Stimulated activated CD4-positive, alpha-beta T cell treated with anti-CD3 and anti-CD28 coated beads, Interleukin-2, amount 100 ng/mL, for 48 hours (primary cell): ENCODE results near the gene BIRC7.
A peak's percentile ranks its signal among the peaks of the same experiment; 100 is the strongest.

ENCODE experiments used
- DNase-seq, 2 donors: peaks; one replicate each; pipeline ENCODE4 v3.0.0-alpha.2; 2020

The BIRC7 gene

DNA sequence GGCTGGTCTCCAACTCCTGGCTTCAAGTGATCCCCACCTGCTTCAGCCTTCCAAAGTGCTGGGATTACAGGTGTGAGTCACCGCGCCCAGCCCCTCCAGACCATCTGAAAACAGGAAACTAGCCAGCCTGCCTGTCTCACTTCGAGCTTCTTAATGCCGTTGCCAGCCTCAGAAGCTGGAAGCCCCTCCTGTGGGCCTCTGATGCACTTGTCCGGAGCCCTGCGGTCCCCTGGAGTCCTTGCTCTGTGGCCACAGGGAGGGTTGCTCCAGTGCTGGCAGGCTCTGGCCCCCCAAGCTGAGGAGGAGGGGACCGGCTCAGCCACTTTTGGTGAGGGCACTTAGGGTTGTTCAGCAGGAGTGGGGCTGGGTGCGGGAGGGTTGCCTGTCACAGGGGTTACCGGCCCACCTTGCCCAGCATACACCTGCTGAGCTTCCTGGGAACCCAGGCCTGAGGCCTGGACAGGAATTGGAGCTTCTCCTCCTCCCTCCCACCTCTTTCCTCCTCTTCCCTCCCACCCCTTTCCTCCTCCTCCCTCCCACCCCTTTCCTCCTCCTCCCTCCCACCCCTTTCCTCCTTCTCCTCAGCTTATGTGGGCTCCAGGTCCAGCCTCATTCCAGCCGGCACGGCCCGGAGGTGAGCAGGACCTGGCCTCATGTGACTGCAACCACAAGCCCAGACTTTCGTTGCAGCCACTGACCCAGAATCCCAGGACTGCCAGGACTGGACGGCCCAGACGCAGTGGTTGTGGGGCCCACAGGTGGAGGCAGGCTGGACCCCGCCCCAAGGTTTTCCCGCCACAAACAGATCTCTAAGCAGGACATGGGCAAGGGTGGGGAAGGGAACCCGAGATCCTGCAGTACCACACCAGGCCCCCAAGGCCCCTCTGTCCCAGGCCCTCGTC is 9.4 kb upstream of the BIRC7 start:
- no peak for DNase-seq

DNA sequence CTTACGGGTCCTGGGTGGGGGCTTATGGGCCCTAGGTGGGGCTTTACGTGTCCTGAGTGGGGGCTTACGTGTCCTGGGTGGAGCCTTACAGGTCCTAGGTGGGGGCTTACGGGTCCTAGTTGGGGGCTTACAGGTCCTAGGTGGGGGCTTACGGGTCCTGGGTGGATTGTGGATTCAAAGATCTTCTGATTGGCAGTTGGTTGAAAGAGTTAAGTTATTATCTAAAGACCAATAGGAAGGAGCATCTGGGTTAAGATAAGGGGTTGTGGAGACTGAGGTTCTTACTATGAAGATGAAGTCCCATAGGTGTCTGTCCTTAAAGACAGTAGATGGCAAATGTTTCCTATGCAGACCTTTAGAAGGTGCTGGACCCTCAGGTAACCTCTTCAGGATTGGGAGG is 8.4 kb upstream of the BIRC7 start:
- no peak for DNase-seq

DNA sequence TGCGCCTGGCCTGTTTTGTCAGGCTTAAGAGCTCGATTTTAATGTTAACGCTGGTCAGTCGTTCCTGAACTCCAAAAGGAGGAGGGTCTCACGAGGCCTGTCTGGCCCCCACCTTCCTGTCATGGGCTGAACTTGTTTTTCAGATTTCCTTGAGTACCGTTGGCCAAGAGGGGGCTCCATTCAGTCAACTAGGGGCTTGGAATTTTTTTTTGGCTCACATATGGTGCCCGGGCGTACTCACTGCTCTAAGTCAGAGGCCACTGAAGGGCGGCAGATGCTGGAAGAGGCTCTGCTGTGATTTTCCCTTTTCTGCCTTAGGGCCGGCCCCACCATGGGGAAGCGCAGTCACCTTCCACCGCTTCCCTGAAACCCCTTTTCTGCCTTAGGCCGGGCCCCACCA is 6.9 kb upstream of the BIRC7 start:
- no peak for DNase-seq

DNA sequence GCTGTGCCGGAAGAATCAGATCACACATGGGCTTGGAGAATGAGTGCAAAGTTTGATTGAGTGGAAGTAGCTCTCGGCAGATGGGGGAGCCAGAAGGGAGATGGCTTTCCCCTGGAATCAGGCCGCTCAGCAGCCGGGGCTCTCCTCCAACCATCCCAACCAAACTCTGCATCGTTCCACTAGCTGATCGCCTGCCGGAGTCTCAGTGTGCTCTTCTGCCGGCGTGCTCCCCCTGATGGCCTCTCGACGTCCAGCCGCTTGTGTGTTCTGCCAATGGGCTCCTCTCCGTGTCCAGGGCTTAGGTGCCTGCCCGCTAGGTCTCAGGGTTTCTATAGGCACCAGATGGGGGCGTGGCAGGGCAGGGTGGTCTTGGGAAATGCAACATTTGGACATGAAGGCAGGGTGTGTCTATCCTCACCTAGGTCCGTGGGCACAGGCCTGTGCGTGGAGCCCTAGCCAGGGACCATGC is 4.9 kb upstream of the BIRC7 start:
- DNase-seq, result no peak

DNA sequence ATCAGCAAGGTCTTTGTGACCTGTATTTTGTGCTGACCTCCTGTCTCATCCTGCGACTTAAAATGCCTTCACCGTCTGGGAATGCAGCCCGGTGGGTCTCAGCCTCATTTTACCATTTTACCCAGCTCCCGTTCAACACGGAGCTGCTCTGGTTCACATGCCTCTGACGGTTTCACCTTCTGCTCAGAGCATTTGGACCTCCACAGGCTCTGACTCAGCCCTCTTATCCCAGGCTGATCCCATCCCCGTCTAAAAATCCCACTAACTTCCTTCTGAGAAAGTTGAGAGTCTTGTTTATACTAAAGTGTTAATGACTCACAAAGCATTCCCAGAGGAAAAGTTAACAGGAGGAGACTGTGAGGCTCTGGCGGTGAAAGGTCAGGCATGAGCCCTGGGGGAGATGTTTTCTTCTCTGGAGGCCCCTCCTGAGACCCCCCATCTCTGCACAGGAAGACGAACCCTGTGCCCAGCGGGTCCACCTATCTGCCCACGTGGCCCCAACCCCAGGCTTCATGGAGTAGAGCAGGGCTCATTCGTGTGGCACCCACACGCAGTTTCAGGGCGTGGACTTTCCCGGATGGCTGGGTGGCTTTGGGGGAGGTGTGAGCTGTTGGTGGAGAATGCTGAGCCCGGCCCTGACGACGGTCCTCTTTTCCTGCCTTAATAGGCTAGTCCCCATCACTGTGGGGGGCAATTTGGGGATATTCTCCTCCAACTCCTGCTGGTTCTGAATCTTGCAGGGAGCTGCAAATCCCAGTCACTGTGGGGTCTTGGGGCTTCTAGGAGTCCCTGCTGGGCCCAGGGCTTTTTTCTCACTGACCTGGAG is 3.3 kb upstream of the BIRC7 start:
- DNase-seq, result no peak

DNA sequence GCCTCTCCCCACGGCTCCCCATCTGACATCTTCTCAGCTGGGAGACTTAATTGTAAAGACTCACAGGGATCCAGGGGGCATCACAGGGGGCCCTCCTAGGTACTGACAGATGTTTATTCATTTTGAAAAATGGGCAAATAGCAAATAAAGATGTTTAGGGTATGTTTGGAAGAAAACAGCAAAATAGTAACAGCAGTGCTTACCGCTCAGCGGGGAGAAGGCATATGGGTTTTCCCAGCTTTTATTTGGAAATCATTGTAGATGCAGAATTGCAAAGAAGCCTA is 2.7 kb upstream of the BIRC7 start:
- DNase-seq, result no peak

DNA sequence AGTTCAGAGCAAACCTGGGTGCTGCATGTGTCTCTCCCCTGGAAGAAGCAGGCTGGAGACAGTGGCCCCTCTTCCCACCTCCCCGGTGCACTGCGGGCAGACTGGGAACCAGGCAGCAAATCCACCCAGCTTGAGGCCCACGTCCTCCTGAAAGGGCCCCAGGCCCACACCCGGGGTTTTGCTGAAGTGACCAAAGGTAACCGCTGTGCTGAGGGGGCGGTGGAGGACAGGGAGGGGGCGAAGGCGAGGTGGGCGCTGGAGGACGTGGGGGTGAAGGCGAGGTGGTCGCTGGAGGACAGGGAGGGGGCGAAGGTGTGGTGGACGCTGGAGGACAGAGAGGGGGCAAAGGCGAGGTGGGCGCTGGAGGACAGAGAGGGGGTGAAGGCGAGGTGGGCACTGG is 1.8 kb upstream of the BIRC7 start:
- DNase-seq, result no peak

DNA sequence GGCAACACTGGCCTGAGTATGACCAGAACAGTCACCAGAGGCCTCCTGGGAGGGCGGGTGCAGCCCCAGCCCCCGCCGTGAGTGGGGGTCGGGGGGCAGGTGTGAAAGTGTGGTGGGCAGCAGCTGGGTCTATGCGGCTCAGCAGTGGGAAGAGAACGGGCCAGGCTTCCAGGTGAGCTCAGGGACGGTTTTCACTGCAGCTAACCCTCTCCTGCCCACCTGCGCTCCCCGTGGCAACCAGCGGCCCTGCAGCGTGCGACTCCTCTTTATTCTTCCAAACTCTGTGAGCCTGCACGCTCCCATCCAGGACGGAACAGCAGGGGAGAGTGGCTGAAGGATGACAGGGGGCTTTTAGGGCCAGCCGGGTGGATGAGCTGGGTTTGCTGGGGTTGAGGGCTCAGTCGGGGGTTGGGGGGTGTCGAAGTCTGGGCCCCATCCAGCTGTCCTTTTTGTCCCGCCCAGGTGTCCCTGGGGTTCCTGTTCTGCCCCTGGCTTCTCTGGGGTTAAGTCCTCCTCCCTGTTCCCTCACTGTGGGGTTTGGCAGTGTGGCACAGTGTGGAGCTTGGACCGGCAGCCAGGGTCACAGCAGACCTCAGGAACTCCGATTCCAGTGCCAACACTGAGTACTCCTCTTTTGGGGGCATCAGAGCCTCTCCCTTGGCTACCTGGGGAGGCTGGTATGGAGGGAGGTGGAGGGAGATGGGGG is 859 bp upstream of the BIRC7 start:
- DNase-seq, result peak in 1 of 2 donors; percentile 21

DNA sequence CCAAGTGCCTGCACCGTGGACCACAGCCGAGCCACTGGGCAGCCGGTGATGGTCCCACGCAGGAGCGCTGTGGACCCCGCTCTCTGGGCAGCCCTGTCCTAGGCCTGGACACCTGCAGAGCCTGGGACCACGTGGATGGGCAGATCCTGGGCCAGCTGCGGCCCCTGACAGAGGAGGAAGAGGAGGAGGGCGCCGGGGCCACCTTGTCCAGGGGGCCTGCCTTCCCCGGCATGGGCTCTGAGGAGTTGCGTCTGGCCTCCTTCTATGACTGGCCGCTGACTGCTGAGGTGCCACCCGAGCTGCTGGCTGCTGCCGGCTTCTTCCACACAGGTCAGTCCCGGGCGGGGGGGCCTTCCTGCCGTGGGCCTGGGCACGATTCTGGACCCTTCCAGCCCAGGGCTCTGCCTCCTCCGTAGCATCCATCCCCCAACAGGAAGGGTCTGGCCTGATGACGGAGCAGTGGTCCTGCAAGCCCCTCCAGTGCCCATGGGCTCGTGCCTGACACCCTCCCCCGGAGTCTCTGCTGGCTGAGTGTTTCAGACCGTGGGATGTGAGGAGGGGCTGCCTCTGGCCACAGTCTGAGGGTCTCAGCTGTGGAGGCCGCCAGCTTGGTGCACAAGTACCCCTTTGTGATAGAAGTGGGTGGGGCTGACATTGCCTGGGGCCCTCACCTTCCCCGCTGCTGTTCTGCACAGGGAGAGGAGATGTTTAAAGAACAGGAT is 572 bp downstream of the BIRC7 start:
- DNase-seq, result no peak

DNA sequence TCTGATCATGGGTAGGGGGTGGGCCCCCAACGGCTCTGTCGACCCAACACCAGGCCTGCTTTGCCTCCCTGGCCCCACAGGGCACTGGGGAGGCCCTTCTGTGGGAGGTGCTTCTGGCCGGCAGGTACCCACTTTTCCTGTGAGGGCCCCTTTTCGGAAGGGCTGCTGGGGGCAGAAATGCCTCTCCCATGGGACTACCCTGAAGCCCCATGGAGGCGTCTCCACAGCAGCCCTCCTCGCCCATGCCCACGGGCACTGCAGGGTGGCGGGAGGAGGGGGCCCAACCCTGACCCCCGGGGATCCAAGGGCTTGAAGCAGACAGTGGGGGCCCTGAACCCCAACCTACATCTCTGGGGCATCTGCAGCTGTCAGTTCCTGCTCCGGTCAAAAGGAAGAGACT is 2.3 kb downstream of the BIRC7 start:
- no peak for DNase-seq

DNA sequence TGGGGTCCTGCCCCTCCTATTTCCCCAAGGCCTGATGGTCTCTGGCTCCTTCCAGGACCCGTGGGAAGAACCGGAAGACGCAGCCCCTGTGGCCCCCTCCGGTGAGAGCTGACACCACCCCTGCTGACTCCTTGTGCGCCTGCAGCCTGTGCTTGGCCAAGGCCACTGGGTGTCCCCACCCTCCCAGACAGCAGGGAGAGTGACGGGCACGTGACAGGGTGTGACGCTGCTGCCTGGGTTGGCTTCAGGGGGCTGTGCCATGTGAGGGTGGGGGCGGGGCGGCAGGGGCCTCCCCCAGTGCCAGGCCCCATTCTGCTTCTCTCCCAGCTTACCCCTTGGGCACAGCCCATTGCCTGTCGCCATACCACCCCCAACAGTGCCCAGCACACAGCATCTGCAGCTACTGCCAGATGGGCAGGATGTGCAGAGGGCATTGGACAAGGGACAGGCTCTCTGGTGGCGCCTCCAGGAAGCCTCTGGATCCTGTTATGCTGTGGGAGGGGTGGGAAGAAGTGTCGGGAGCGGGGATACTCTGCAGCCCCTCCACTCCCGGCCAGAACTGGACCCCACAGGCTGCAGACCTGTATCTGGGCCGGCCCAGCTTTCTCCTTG is 2.9 kb downstream of the BIRC7 start:
- DNase-seq, result no peak

DNA sequence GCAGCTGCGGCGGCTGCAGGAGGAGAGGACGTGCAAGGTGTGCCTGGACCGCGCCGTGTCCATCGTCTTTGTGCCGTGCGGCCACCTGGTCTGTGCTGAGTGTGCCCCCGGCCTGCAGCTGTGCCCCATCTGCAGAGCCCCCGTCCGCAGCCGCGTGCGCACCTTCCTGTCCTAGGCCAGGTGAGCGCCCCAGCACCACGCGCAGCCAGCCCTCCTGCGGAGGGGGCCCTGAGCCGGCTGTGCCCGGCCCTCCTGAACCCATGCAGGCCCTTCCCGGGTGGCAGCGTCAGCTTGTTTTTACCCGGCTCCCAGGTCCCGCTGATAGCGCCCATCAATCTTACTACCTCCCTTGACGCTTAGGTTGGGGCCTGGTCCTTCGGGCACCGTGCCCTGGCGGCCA is 3.7 kb downstream of the BIRC7 start:
- no peak for DNase-seq

DNA sequence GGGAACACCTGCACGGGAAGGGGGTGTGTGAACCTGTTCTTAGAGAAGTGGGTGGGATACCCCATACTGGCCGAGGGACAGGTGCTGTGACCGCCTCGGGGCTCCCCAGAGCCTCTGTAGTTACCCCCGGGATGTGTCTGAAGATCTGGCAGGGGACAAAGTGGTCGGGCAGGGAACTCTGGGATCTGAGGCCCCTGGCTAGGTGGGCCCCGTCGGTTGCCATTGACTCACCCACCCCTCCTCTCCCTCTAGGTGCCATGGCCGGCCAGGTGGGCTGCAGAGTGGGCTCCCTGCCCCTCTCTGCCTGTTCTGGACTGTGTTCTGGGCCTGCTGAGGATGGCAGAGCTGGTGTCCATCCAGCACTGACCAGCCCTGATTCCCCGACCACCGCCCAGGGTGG is 4.3 kb downstream of the BIRC7 start:
- no peak for DNase-seq

DNA sequence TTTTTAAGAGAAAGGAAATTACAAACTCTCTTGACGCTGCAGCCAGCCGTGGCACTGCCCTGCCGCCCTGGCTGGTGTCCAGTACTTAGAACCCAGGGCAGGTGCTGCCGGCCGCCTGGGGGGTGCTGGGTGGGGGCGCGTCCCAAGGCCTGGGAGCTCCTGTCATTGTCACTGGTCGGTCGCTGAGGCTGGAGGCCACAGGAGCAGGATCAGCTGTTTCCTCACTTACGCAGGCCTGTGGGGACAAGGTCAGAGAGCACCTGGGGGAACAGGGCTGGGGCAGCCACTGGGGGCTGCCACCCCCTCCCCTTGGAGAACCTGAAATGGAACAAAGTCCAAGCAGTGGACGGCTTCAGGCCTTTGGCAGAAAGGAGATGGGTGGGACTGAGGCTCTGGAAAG is 5.6 kb downstream of the BIRC7 start:
- no peak for DNase-seq

DNA sequence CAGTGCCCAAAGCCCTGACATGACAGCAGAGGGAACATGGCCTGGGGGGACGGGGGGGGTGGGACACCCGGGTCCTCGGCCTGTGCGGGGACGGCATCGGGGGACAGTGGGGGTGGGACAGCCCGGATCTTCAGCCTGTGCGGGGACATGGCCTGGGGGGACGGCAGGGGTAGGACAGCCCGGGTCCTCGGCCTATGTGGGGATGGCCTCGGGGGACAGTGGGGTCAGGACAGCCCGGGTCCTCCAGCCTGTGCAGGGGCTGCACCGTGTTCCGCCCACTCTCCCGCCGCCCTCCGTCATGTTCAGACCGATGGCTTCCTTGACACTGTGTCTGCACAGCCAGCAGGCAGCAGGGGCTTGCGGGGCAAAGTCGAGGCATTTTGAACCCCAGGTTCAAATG is 7.0 kb downstream of the BIRC7 start:
- no peak for DNase-seq

DNA sequence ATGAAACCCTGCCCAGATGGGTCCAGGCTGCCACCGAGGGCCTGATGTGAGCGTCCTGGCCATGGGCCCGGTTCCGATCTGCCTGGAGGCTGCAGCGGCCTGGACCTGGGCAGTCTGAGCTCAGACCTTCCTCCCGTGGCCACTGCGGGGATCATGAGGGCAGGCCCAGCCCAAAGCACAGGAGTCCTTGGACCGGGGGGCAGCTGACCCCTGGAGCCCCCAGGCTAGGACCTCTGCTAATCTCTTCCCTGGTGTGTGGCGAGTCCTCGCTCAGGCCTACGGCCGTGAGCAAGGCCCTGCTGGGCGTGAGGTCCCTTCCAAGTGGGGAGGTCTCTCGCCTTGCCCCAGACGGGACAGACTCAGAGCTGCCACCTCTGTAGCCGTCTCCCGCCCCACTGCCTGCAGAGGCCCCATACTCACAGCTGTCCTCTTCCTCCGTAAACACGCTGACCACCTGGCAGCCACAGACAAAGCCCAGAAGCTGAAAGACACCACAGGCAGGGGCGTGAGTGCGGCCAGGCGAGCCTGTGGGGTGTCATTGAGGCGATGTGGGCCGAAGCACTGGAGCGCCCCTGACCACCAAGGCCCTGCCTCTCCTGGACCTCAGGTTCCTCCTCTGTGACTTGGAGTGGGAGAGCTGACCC is 8.0 kb downstream of the BIRC7 start:
- DNase-seq, result no peak

DNA sequence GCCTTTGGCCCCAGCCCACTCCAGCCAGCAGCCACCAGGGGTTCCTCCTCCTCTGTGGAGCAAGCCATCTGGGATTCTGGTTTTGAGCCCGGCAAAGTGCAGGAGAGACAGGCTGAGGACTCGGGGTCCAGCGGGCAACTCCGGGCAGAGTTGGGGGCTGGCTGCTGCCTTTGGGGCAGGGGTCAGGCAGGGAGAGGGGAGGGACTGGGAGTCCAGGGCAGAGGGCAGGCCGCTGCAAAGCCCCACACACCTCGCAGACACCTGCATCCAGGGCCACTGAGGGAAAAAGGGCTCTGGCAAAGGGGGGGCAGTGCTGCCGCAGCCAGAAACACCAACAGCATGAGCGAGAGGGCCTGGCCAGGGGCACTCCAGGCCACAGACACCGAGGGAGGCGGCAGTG is 8.8 kb downstream of the BIRC7 start:
- DNase-seq, result no peak

DNA sequence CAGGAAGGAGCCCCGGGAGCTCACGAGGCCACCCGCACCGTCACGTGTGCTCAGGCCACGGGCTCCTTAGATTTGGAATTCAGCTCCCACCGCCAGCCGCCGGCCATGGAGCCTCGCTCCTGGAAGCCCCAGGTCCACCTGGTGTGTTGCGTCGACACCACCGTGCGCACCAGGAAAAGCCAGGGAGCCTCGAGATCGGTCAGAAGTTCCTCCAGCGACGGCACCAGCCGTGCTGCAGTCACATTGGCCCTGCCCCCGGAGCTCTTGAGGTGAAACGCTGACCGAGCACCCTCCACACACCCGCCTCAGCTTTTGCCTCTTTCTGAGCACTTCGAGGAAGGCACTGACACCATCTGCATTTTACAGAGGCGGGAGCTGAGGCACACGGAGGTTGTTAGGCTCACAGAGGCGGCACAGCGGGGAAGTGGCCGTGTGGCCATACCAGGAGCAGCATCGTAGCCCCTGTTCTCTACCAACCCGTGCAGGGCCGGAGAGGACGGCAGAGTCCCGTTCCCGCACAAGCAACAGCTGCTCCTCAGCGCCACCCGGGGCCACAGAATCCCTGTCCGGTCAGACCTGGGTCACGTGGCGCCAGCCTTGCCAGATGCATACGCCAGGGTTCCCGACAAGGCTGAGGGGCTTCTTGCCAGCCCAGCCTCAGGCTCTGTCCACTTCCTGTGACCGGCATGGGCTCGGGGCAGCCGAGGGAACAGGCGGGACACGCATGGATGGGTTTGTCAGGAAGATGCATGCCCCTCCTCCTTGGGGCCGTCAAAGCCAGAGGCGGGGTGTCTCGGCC is 11.0 kb downstream of the BIRC7 start:
- DNase-seq, result no peak

DNA sequence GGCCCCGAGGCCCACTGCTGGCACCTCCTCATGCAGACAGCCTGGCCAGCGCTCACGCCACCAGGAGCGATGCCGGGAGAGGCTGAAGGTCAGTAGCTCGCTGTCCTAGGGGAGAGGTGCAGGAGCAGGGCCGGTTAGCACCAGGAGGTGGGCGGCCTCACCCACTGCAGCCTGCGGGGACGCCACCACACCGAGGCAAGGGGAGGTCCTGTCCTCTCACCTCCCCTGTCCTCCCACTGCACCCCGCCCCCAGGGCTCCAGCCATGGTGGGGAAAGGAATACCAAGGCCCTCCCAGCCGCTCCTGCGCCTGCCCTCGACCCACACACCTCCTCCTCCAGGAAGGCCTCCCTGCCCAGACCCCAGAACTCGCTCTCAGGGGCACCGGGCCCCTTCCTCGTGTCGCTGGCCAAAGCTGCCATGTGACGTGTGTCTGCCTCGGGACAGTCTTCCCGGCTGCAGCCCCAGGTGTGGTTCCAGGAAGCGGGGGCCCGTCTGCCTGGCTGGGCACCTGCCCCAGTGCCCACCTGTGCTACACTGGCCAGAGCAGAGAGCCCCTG is 12.0 kb downstream of the BIRC7 start:
- DNase-seq, result no peak

DNA sequence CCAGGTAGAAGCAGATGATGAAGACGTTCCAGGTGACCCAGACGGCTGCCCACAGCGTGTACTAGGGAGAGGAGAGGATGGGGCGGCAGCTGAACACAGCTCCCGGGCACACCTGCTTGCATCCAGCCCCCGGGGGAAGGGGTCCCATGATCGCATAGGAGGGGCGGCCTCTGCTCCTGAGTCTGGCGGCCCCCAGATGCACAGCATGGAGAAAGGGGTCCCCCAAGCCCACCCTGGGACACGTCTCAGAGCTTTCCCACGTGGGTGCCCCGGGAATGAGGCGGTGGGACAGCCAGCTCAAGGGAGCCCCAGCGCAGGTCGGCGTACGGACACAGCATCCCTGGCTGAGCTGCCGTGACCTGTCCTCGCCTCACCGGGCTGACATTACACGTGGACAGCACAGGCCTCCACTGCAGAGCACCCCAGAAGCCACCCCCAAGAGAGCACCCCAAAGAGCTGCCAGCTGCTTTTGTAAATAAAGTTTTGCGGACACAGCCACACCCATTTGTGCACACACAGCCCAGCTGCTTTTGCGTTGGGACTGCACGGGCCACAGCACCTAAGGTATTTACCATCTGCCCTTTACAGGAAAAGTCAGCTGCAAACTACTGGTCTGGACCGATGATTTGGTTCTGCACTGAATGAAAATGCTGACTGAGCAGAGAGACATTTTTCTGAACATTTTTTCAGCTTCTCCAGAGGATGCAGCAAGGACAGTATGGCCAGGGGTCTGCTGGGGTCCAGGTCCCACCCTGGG is 13.3 kb downstream of the BIRC7 start:
- DNase-seq, result no peak
